ENCODE results near the gene CLDN16.

GRCh38 chr3:190345878-190346277 lies 42.1 kb upstream of the CLDN16 start:
- TF ChIP-seq, protein P1, sequence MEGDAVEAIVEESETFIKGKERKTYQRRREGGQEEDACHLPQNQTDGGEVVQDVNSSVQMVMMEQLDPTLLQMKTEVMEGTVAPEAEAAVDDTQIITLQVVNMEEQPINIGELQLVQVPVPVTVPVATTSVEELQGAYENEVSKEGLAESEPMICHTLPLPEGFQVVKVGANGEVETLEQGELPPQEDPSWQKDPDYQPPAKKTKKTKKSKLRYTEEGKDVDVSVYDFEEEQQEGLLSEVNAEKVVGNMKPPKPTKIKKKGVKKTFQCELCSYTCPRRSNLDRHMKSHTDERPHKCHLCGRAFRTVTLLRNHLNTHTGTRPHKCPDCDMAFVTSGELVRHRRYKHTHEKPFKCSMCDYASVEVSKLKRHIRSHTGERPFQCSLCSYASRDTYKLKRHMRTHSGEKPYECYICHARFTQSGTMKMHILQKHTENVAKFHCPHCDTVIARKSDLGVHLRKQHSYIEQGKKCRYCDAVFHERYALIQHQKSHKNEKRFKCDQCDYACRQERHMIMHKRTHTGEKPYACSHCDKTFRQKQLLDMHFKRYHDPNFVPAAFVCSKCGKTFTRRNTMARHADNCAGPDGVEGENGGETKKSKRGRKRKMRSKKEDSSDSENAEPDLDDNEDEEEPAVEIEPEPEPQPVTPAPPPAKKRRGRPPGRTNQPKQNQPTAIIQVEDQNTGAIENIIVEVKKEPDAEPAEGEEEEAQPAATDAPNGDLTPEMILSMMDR (IDR thresholded peaks at IDR 0.05; ENCODE audit: insufficient read depth, low read depth, low read length): no peak
- TF ChIP-seq EZH2 (IDR thresholded peaks at IDR 0.05; ENCODE audit: insufficient read depth, low read length): no peak
